Psoas muscle (tissue), 8 donors: ENCODE data around the gene PRR23A. TPM values are rescaled to one million over a fixed set of nuclear protein-coding genes. Genes with fewer than 3 reads are reported as not detected.
"Not testable (repeated sequence)": the region's sequence is repeated elsewhere in the genome, so short reads cannot be mapped to it uniquely, and the experiment has no call there.

Source experiments
- ATAC-seq, 4 donors: fragments of 200-7000 bp; cut with Tn5 transposase; one replicate each; pipeline ENCODE4 v1.9.1; 2020; ENCODE audit warnings: moderate library complexity in 3 of 4, mild to moderate bottlenecking in 2 of 4
- DNase-seq, 2 donors: peaks; one replicate each; pipeline ENCODE4 v3.0.0-alpha.2; 2020
- H3K27ac ChIP-seq: fragments of 200-600 bp; one replicate; pipeline ENCODE4 v1.8.0; 2022
- H3K27me3 ChIP-seq, 3 donors: fragments of 200-600 bp in 1 of 3; one replicate each; pipeline versions ENCODE4 v1.6.1 to v1.8.0; 2013 to 2022; ENCODE audit warnings: low read length in 2 of 3, mild to moderate bottlenecking in 2 of 3, moderate library complexity in 1 of 3; ENCODE audit not compliant: insufficient read depth in 3 of 3
- H3K36me3 ChIP-seq, 2 donors: fragments of 200-600 bp in 1 of 2; one replicate each; pipeline versions ENCODE4 v1.6.1 to v1.8.0; 2013 to 2022; ENCODE audit warnings: low read depth in 1 of 2, mild to moderate bottlenecking in 1 of 2, moderate library complexity in 1 of 2; ENCODE audit not compliant: insufficient read depth in 1 of 2
- H3K4me1 ChIP-seq: fragments of 200-600 bp; one replicate; pipeline ENCODE4 v1.8.0; 2022
- H3K4me3 ChIP-seq: fragments of 200-600 bp; one replicate; pipeline ENCODE4 v1.8.0; 2022; ENCODE audit warnings: mild to moderate bottlenecking
- H3K9me3 ChIP-seq: fragments of 200-600 bp; one replicate; pipeline ENCODE4 v1.8.0; 2022
- CTCF ChIP-seq: fragments of 200-600 bp; IDR thresholded peaks from one replicate; pipeline ENCODE4 v1.8.0; 2022; ENCODE audit warnings: antibody characterized with exemption
- WGBS, 3 donors: extraction: QIAGEN DNeasy Blood & Tissue Kit; methylation state at CpG; one replicate each; pipeline versions ENCODE4 v1.1.6 to v1.1.7; 2013; 5-methylcytosine and 5-hydroxymethylcytosine counted together
- intact Hi-C, 2 donors: fragments of 100-400 bp; cut with DNase I; formaldehyde crosslinking; loops; one replicate each; pipeline versions ENCODE4 v1.11.0 to v1.14.2; 2022
- polyA plus RNA-seq, 3 donors: library from polyadenylated mRNA; stranded (reverse); fragments of 200-250 nt; gene quantifications; one replicate each; pipeline ENCODE4 v1.2.3, GENCODE V29; 2013
- total RNA-seq, 4 donors: library from RNA; stranded (reverse); fragmentation: NEBNext Ultra II Directional in 2 of 4; extraction: Animal tissue kit (Norgen Biotek cat#: 25700) in 2 of 4; gene quantifications; one replicate each; pipeline versions ENCODE4 v1.2.1 to v1.2.4, GENCODE V29; 2021 to 2023
- donor health status: healthy with polysubstance abuse.
- donor health status: DM: no; HTN: no; CAD: no; lungs with moderate emphysema.
- donor health status: Bipolar disorder and iron deficiency.
- donor health status: healthy.
- donor health status: DM: yes; HTN: yes; CAD: no.
- donor health status: DM: no; HTN: no; CAD: no.
- donor health status: DM: no; HTN: no; CAD: no.
- donor health status: DM: yes; HTN: yes; CAD: no.

The PRR23A gene
- total and polyA plus RNA-seq, 7 donors: not detected

DNA sequence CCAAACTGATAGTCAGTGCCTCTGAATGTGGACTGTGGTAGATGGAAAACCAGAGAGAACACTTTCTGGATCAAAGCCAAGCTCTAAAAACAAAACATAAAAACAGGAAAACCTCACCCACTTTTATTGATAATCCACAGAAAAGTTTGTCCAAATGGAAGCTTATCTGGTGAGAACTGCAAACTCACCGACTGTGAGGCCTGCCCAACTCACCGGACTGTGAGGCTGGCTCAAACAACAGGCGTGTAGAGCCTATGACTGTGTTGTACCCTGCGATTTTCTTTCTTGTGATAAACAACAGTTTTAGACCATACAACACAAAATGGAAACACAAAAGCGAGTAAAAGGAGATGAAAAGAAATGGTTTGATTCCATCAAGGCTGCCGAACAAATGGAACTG is 31.4 kb upstream of the PRR23A start:
- TF ChIP-seq CTCF: no peak
- no peak overlapping the region for H3K4me3 ChIP-seq
- no peaks in the 10 kb centered on the region for H3K9me3 ChIP-seq
- intact Hi-C loops: no loop called here
- no peaks in the 10 kb centered on the region for H3K36me3 ChIP-seq
- DNase-seq (no peak), ATAC-seq (no peak)
- no peak overlapping the region for H3K27ac ChIP-seq
- 83 to 91% (median 89%) methylated on average over 6 of the region's 6 CpGs for WGBS, 3 donors
- H3K27me3 ChIP-seq: no peaks in the 10 kb centered on the region
- H3K4me1 ChIP-seq: no peaks in the 10 kb centered on the region

GRCh38 chr3:139032326-139033002 is 26.4 kb upstream of the PRR23A start:
- ATAC-seq: no peak
- no peak for DNase-seq
- no peak for TF ChIP-seq CTCF
- H3K4me3 ChIP-seq: no peak overlapping the region
- WGBS, 3 donors: 80 to 84% (median 81%) methylated on average over 2 of the region's 2 CpGs
- no peaks in the 10 kb centered on the region for H3K4me1 ChIP-seq
- H3K36me3 ChIP-seq: no peaks in the 10 kb centered on the region
- intact Hi-C loops: no loop called here
- no peak overlapping the region for H3K27ac ChIP-seq
- no peaks in the 10 kb centered on the region for H3K27me3 ChIP-seq
- peaks cover 8% of the 10 kb centered on the region for H3K9me3 ChIP-seq

- ATAC-seq, H3K4me3 ChIP-seq, H3K4me1 ChIP-seq, H3K27ac ChIP-seq, H3K36me3 ChIP-seq, intact Hi-C loops, H3K27me3 ChIP-seq, DNase-seq, H3K9me3 ChIP-seq: not testable (repeated sequence)
Observed at GRCh38 chr3:139030576-139030975, 24.5 kb upstream of the PRR23A start.

GRCh38 chr3:139024968-139025367 is 18.9 kb upstream of the PRR23A start:
- TF ChIP-seq CTCF: no peak
- Histone ChIP-seq H3K4me1 (no peaks in the 10 kb centered on the region), H3K27me3 (no peaks in the 10 kb centered on the region), H3K36me3 (no peaks in the 10 kb centered on the region), H3K9me3 (peaks cover 9% of the 10 kb centered on the region), H3K4me3 (no peak overlapping the region), H3K27ac (no peak overlapping the region)
- 91 to 94% (median 93%) methylated on average over 2 of the region's 2 CpGs for WGBS, 3 donors
- no peak for ATAC-seq
- intact Hi-C loops: no loop called here
- no peak for DNase-seq

DNA sequence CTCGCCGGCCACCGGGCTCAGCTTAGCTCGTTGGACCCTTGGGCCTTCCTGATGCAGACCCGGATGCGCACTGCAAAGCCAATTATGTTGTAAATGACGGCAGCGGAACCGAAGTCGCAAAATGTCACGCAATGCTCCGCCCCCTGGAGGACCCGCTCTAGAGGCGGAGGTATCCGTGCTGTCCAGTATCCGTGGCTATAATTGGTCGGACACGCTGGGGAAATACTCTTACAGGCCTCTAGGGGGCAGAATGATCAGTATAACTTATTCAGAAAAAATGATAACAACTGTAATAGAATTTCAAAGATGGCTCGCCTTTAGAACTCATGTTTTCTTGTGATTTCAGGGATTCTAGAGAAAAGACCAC is 14.8 kb upstream of the PRR23A start, which contains the start of gene PRR23B:
Gene PRR23B (minus strand): TSS at position 59 of the 367 bp plus-strand sequence. CDS start 265 bp downstream, outside the sequence.
- ATAC-seq (no peak), DNase-seq (no peak)
- Histone ChIP-seq H3K36me3 (no peaks in the 10 kb centered on the region), H3K4me3 (no peak within 1 kb of the TSS), H3K4me1 (no peaks in the 10 kb centered on the region), H3K27ac (no peak within 1 kb of the TSS), H3K27me3 (no peaks in the 10 kb centered on the region), H3K9me3 (peaks cover 9% of the 10 kb centered on the region)
- TF ChIP-seq CTCF: no peak
- WGBS, 3 donors: 52 to 57% (median 55%) methylated on average over 19 of the region's 19 CpGs
- intact Hi-C loops: no loop called here
